ENCODE measurements around the gene STPG4.

DNA sequence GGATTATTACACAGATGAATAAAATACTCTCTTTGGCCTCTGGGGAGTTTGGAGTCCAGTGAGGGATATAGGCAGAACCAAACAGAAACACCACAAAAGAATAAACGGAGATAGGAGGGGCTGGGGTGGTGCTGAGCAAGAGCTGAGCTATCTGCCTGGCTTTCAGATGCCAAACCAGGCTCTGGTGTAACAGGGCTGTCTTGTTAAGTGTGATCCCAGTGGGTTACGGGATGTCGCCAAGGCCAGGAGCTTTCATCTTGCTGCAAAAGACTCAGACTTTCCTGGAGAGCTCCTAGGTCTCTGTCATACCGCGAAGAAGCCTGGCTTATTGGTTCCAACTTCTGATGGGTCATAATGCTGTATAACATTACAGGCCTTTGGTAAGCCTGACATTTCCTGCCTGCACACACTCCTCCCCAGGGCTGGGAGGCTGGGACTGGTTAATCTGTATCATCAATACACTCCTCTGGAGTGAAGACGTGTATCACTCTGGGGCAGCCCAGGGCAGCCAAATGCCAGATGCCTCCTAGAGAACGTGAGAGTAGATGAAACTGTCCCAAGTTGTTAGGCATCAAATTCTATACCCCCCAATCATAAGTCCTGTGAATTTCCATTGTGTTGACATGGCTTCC is 60.5 kb downstream of the STPG4 start:
- no peak for TF ChIP-seq CTCF (tag by site-specific recombination; IDR thresholded peaks at IDR 0.05)
- TF ChIP-seq ZNF37A (tag by site-specific recombination; IDR thresholded peaks at IDR 0.05) = no peak
- TF ChIP-seq ZNF549 (tag by site-specific recombination; IDR thresholded peaks at IDR 0.05) = no peak
- no peak for TF ChIP-seq KLF1 (tag by site-specific recombination; IDR thresholded peaks at IDR 0.05)
- TF ChIP-seq HOXA7 (CRISPR knock-in tag; IDR thresholded peaks at IDR 0.05; ENCODE audit: borderline replicate concordance) = no peak
- TF ChIP-seq ZNF211 (tag by site-specific recombination; IDR thresholded peaks at IDR 0.05; ENCODE audit: low read depth) = no peak
- no peak for TF ChIP-seq MYNN (tag by site-specific recombination; IDR thresholded peaks at IDR 0.05; ENCODE audit: borderline replicate concordance)
- TF ChIP-seq, protein P1, sequence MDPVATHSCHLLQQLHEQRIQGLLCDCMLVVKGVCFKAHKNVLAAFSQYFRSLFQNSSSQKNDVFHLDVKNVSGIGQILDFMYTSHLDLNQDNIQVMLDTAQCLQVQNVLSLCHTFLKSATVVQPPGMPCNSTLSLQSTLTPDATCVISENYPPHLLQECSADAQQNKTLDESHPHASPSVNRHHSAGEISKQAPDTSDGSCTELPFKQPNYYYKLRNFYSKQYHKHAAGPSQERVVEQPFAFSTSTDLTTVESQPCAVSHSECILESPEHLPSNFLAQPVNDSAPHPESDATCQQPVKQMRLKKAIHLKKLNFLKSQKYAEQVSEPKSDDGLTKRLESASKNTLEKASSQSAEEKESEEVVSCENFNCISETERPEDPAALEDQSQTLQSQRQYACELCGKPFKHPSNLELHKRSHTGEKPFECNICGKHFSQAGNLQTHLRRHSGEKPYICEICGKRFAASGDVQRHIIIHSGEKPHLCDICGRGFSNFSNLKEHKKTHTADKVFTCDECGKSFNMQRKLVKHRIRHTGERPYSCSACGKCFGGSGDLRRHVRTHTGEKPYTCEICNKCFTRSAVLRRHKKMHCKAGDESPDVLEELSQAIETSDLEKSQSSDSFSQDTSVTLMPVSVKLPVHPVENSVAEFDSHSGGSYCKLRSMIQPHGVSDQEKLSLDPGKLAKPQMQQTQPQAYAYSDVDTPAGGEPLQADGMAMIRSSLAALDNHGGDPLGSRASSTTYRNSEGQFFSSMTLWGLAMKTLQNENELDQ (tag by site-specific recombination; IDR thresholded peaks at IDR 0.05; ENCODE audit: low read depth) = no peak
- no peak for TF ChIP-seq ZBTB7A (tag by site-specific recombination; IDR thresholded peaks at IDR 0.05; ENCODE audit: low read depth)

All from HEK293 (cell line).